Right atrium auricular region (tissue), 2 donors: ENCODE results near the gene PPFIBP2. TPM values are rescaled to one million over a fixed set of nuclear protein-coding genes. Genes with fewer than 3 reads are reported as not detected.

ENCODE experiments used
- DNase-seq: peaks from one replicate; pipeline ENCODE4 v3.0.0-alpha.2; 2019; ENCODE audit warnings: low spot score
- H3K27ac ChIP-seq, 2 donors: fragments of 200-600 bp; sonication (generic); 1 replicate in 1 of 2; 2 replicates in 1 of 2; pipeline ENCODE4 v1.5.1; 2016 to 2019
- H3K27me3 ChIP-seq, 2 donors: fragments of 200-600 bp; sonication (generic); one replicate each; pipeline versions ENCODE4 v1.5.1 to v1.6.0; 2017 to 2019
- H3K36me3 ChIP-seq: fragments of 200-600 bp; sonication (generic); one replicate; pipeline ENCODE4 v1.5.1; 2016
- H3K4me1 ChIP-seq, 2 donors: fragments of 200-600 bp; sonication (generic); one replicate each; pipeline versions ENCODE4 v1.5.1 to v1.6.0; 2017 to 2019
- H3K4me3 ChIP-seq, 2 donors: fragments of 200-600 bp; sonication (generic); 1 replicate in 1 of 2; 2 replicates in 1 of 2; pipeline ENCODE4 v1.5.1; 2017 to 2019; ENCODE audit warnings: mild to moderate bottlenecking in 1 of 2, moderate library complexity in 1 of 2
- H3K9me3 ChIP-seq, 2 donors: fragments of 200-600 bp; sonication (generic); one replicate each; pipeline ENCODE4 v1.5.1; 2019
- total RNA-seq, 2 donors: library from RNA; depleted of rRNA; stranded (reverse); fragments of >200 nt; gene quantifications; one replicate each; pipeline ENCODE4 v1.1.0, GENCODE V29; 2016
- TF ChIP-seq, protein P1 (sequence below), 2 donors: fragments of 200-600 bp; sonication (generic); IDR thresholded peaks; one replicate each; pipeline ENCODE4 v1.5.1; 2019; ENCODE audit warnings: antibody characterized with exemption in 2 of 2

The PPFIBP2 gene
- total RNA-seq, 2 donors from 2014 or later = 13.0 to 24.0 TPM

DNA sequence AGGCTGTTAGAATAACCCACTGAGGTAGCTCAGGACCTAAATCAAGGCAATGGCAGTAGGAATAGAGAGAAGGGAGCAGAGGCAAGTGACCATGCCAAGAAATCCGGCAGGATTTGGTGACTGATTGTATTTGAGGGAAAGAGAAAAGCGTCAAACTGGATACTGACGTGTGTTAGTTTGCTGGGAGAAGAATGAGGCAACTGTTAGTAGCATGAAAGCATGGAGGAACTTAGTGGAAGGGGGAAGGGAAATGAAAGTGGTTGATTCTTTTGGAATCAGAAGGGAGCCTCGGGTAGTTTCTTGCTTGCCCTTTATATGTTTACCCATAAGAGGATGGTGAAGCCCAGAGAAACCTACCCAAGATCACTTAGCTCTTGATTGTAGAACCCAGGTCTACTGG lies 8.3 kb downstream of the PPFIBP2 start:
- H3K4me3 ChIP-seq = no peak overlapping the region
- peaks cover 0 to 5% of the 10 kb centered on the region in 2 donors for H3K4me1 ChIP-seq
- H3K27ac ChIP-seq = peak overlapping the region in 1 of 2 donors; percentile 13
- H3K36me3 ChIP-seq = no peaks in the 10 kb centered on the region
- no peak for DNase-seq
- TF ChIP-seq, protein P1, sequence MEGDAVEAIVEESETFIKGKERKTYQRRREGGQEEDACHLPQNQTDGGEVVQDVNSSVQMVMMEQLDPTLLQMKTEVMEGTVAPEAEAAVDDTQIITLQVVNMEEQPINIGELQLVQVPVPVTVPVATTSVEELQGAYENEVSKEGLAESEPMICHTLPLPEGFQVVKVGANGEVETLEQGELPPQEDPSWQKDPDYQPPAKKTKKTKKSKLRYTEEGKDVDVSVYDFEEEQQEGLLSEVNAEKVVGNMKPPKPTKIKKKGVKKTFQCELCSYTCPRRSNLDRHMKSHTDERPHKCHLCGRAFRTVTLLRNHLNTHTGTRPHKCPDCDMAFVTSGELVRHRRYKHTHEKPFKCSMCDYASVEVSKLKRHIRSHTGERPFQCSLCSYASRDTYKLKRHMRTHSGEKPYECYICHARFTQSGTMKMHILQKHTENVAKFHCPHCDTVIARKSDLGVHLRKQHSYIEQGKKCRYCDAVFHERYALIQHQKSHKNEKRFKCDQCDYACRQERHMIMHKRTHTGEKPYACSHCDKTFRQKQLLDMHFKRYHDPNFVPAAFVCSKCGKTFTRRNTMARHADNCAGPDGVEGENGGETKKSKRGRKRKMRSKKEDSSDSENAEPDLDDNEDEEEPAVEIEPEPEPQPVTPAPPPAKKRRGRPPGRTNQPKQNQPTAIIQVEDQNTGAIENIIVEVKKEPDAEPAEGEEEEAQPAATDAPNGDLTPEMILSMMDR (IDR thresholded peaks at IDR 0.05) = no peak
- no peaks in the 10 kb centered on the region for H3K27me3 ChIP-seq
- H3K9me3 ChIP-seq = no peaks in the 10 kb centered on the region

DNA sequence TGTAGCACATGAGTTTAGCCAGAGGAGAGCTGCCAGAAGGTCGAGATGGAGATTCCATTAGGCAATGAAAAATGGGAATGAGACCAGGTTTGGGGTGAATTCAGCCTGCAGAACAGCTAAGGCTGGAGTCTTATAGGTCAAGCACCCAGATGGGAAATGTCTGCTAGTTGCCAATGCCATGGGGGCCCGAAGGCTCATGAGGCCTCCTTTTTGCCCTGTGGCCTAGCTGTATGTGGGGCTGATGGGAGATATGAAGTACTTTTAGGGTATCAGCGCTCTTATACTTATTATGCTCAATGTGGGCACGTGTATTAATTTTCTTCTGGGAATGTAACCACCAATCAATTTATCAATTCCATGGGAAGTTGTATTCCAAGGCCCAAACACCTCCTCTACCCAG lies 8.7 kb downstream of the PPFIBP2 start:
- TF ChIP-seq, protein P1 (IDR thresholded peaks at IDR 0.05) = no peak
- Histone ChIP-seq H3K27ac (no peak overlapping the region), H3K4me3 (no peak overlapping the region), H3K4me1 (peaks cover 0 to 5% of the 10 kb centered on the region in 2 donors), H3K27me3 (no peaks in the 10 kb centered on the region), H3K9me3 (no peaks in the 10 kb centered on the region), H3K36me3 (no peaks in the 10 kb centered on the region)
- DNase-seq = no peak

DNA sequence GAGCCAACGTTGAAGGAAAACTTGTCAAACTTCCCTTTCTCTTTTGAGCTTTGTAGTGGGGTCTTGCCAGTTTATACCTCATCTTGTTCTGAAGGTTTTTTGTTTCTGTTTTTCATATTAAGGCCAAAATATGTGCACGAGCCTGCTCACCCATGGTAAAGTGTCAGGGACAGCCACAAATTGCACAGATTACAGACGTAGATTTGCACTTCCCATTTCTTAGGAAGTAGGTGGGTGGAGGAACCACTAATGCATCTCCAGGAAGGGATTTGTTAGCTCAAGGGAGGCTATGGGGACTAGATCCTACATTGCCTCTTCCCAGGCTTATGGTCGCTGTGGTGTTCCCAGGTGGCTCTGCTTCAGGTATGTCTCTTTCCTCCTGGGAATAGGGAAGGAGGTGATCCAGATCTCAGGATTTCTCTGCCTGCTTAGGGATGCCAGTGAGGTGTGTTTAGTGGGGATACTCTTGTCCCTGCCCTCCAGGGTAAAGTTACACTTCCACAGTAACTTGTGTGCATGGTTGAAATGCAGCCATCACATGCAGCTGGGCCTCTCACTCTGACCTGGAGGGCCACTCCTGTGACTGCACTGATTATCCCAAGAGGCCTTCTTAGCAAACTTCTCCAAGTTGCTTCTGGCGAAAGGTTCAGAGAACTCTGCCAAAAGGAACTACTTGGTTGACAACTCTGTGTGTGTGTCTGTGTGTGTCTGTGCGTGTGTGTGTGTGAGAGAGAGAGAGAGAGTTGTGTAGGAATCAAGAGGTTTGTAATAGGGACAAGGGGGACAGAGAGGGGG lies 9.8 kb downstream of the PPFIBP2 start:
- H3K36me3 ChIP-seq = no peaks in the 10 kb centered on the region
- TF ChIP-seq, protein P1 (IDR thresholded peaks at IDR 0.05) = no peak
- H3K9me3 ChIP-seq = no peaks in the 10 kb centered on the region
- no peaks in the 10 kb centered on the region for H3K27me3 ChIP-seq
- peaks cover 0 to 5% of the 10 kb centered on the region in 2 donors for H3K4me1 ChIP-seq
- no peak overlapping the region for H3K27ac ChIP-seq
- H3K4me3 ChIP-seq = no peak overlapping the region
- DNase-seq = no peak

DNA sequence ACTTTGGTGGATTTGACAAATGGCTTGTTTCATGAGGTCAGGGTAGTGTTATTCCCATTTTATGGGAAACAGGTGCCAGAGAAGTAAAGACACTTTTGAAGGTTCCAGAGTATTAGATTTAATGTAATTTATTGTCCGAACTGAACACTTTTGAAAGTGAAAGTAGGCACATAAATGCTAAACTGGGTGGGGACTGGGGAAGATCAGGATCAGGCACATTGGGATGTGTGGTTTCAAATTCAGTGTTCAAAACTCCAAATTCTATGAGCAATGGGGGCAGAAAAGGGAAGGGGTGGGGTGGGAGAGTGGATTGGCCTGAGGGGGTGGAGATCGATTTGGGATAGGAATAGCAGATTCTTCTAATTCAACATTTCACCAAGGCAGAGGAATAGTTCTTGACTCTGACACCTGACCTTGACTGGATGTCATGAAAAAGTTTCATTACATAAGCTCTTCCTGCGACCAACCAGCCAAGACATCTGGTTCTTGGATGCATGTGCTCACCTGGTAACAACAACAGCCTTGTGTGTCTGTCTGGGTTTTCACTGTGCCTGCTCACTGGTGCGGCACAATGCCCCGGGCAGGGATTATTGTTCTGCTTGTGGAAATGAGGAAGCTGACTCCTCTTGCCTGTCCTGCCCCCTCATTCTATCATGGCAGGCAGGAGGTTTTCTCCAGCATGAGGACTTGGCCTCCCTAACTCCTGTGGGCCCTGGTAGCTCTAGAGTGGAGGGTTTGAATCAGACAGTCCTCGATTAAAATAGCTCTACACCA lies 10.8 kb downstream of the PPFIBP2 start:
- peaks cover 0 to 5% of the 10 kb centered on the region in 2 donors for H3K4me1 ChIP-seq
- DNase-seq = no peak
- no peaks in the 10 kb centered on the region for H3K36me3 ChIP-seq
- no peak overlapping the region for H3K27ac ChIP-seq
- no peaks in the 10 kb centered on the region for H3K9me3 ChIP-seq
- H3K27me3 ChIP-seq = no peaks in the 10 kb centered on the region
- H3K4me3 ChIP-seq = no peak overlapping the region
- TF ChIP-seq, protein P1 (IDR thresholded peaks at IDR 0.05) = no peak

DNA sequence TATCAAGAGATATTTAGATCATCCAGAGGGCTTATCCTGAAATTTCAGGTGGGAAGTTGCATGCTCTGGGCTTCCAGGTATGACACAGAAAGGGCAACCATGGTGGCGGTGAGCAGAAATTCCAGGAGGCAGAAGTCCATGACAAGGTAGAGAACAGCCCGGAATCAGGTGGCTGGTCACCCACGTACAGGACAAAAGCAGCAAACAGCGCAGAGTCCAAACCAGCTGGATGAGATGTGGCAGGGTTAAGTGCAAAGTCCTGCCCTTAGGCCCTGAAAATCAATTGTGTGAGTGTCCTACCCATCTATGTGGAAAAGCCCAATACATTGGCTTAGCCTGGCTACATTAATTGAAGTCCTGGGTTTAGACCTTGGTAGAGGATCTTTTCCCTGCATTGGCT lies 11.6 kb downstream of the PPFIBP2 start:
- TF ChIP-seq, protein P1 (IDR thresholded peaks at IDR 0.05) = no peak
- Histone ChIP-seq H3K27me3 (no peaks in the 10 kb centered on the region), H3K9me3 (no peaks in the 10 kb centered on the region), H3K36me3 (no peaks in the 10 kb centered on the region), H3K4me1 (peaks cover 0 to 5% of the 10 kb centered on the region in 2 donors), H3K4me3 (no peak overlapping the region), H3K27ac (no peak overlapping the region)
- DNase-seq = no peak
